ENCODE results near the gene RFX5.

RFX5 gene

DNA sequence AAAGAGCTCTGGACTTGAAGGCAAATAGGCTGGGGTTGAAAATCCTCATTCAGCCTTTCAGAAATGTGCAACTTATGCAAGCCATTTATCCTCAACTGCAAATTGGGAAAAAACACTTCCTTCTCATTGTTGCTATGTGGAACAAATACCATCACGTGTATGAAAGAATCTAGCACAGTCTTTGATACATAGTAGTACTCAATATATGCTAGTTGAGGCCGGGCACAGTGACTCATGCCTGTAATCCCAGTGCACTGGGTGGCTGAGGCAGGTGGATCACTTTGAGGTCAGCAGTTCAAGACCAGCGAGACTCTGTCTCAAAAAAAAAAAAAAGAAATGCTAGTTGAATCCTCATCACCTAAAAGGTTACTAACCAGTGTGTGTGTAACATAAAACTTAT lies 28.1 kb downstream of the RFX5 start:
- H3K27me3 ChIP-seq (ENCODE audit: insufficient read depth, low read depth, severe bottlenecking), result no peaks in the 10 kb centered on the region
- H3K36me3 ChIP-seq, result peaks cover 97% of the 10 kb centered on the region
- no peak overlapping the region for H3K27ac ChIP-seq
- no peak for DNase-seq
- no peaks in the 10 kb centered on the region for H3K9me3 ChIP-seq (ENCODE audit: severe bottlenecking)
- TF ChIP-seq, protein P1, sequence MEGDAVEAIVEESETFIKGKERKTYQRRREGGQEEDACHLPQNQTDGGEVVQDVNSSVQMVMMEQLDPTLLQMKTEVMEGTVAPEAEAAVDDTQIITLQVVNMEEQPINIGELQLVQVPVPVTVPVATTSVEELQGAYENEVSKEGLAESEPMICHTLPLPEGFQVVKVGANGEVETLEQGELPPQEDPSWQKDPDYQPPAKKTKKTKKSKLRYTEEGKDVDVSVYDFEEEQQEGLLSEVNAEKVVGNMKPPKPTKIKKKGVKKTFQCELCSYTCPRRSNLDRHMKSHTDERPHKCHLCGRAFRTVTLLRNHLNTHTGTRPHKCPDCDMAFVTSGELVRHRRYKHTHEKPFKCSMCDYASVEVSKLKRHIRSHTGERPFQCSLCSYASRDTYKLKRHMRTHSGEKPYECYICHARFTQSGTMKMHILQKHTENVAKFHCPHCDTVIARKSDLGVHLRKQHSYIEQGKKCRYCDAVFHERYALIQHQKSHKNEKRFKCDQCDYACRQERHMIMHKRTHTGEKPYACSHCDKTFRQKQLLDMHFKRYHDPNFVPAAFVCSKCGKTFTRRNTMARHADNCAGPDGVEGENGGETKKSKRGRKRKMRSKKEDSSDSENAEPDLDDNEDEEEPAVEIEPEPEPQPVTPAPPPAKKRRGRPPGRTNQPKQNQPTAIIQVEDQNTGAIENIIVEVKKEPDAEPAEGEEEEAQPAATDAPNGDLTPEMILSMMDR (IDR thresholded peaks at IDR 0.05; ENCODE audit: low read depth, low read length), result no peak
- H3K4me3 ChIP-seq (ENCODE audit: low read depth, low read length), result no peak overlapping the region

DNA sequence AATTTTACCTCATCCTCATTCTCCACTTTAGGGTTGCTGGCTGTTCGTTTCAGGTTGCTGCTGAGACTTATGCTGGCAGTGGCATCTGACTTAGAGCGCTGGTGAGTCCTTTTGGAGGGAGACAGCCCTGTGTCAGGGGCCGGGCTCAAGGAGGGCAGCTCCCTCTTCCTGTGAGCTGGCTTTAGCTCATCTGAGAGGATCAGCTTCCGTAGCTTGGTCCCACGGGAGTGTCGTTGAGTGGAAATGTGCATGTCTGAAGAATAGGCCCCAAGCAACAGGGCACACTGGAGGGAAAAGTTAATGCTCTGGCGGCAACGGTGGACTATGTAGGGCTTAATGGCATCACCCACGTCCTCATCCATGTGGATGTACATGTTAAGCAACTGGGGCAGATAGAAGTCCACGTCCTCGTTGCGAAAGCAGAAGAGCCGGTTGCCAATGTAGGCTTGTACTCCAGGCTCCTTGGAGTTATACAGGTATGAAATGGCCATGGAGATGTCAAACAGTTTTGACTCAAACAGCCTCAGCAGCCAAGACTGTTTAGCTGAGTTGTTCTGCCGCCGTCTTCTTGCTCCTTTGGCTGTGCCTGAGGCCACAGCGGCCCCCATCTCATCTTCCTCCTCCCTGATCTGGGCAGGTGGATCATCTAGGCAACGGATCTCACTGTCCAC lies 31.4 kb downstream of the RFX5 start:
- no peak for DNase-seq
- H3K27me3 ChIP-seq (ENCODE audit: insufficient read depth, low read depth, severe bottlenecking), result no peaks in the 10 kb centered on the region
- no peaks in the 10 kb centered on the region for H3K9me3 ChIP-seq (ENCODE audit: severe bottlenecking)
- TF ChIP-seq, protein P1 (IDR thresholded peaks at IDR 0.05; ENCODE audit: low read depth, low read length), result no peak
- no peak overlapping the region for H3K27ac ChIP-seq
- peaks cover 100% of the 10 kb centered on the region for H3K36me3 ChIP-seq
- no peak overlapping the region for H3K4me3 ChIP-seq (ENCODE audit: low read depth, low read length)

DNA sequence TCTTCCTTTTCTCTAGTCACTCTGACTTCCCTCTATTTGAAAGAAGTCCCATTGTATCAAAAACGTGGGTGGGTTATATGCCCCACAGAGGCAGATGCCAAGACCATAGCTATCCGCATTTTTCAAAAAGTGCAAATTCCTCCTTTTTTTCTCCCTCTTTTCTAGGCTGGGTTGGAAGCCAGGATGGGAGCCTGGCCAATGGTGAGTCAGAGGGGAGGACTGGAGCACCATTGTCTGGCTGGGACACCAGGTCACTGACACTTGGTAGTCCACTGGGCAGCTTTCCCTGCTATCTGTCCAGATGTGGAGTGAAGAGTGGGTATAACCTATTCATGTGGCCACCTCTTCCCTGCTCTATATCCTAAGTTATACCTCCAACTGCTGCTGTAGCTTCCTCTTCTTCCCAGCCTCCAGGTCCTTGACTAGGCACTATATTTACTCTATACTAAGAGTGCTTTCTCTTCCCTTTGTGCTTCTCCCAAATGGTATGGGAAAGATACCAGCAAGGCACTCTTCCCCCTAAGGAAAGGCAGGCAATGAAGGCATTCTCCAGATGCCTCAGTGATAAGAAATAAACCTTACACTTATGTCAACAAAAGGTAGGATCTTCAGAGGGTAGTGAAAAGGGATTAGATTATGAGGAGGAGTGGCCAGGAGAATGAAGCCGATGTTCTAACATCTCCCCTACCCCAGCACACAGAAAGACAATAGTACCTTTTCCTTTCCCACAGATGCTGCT lies 32.7 kb downstream of the RFX5 start:
- TF ChIP-seq, protein P1 (IDR thresholded peaks at IDR 0.05; ENCODE audit: low read depth, low read length), result no peak
- Histone ChIP-seq H3K27ac (no peak overlapping the region), H3K9me3 (ENCODE audit: severe bottlenecking) (no peaks in the 10 kb centered on the region), H3K4me3 (ENCODE audit: low read depth, low read length) (no peak overlapping the region), H3K27me3 (ENCODE audit: insufficient read depth, low read depth, severe bottlenecking) (no peaks in the 10 kb centered on the region), H3K36me3 (peaks cover 98% of the 10 kb centered on the region)
- DNase-seq, result no peak

DNA sequence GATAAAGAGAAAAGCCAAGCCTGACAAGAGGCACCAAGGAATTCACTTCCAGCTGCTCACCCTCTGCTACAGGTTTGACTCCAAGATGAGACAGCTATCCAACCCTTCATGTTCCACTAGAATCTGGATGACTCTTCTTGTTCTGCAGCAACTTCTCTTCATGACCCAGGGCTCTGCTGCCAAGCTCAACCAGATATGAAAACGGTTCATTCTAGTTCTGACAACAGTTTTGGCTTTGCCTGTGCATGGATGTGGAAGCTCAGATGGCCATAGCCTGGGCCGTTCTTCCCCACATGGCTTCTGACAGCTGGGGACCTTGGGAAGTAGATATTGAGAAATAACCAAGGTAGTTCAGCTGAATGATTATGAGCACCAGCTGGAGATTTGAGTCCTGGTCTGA lies 33.6 kb downstream of the RFX5 start:
- Histone ChIP-seq H3K27me3 (ENCODE audit: insufficient read depth, low read depth, severe bottlenecking) (no peaks in the 10 kb centered on the region), H3K4me3 (ENCODE audit: low read depth, low read length) (no peak overlapping the region), H3K27ac (no peak overlapping the region), H3K9me3 (ENCODE audit: severe bottlenecking) (no peaks in the 10 kb centered on the region), H3K36me3 (peaks cover 98% of the 10 kb centered on the region)
- DNase-seq, result no peak
- TF ChIP-seq, protein P1 (IDR thresholded peaks at IDR 0.05; ENCODE audit: low read depth, low read length), result no peak

DNA sequence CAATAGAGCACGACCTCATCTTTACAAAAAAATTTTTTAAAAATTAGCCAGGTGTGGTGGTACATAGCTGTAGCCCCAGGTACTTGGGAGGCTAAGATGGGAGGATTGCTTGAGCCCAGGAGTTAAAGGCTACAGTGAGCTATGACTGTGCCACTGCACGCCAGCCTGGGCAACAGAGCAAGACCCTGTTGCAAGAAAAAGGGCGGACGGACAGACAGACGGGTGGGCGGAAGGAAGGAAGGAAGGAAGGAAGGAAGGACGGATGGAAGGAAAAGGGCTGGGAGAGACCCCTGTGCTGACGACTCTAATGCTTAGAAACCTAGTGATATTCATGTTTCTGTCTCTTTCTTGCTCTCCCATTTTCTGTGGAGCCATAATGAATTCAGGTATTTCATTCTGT lies 34.2 kb downstream of the RFX5 start:
- DNase-seq, result no peak
- Histone ChIP-seq H3K36me3 (peaks cover 98% of the 10 kb centered on the region), H3K4me3 (ENCODE audit: low read depth, low read length) (no peak overlapping the region)

More for the DNA sequence above, 34.2 kb downstream of the RFX5 start:
- H3K27me3 ChIP-seq (ENCODE audit: insufficient read depth, low read depth, severe bottlenecking), result no peaks in the 10 kb centered on the region
- no peaks in the 10 kb centered on the region for H3K9me3 ChIP-seq (ENCODE audit: severe bottlenecking)
- no peak overlapping the region for H3K27ac ChIP-seq
- TF ChIP-seq, protein P1 (IDR thresholded peaks at IDR 0.05; ENCODE audit: low read depth, low read length), result no peak

Data from WERI-Rb-1 (cell line).